Thyroid gland (tissue), 4 donors: Measurements from ENCODE around the gene INHBE.

Experiments
- CTCF ChIP-seq, 6 experiments: fragments of 200-600 bp in 3 of 6; fragments of 450-650 bp in 3 of 6; sonication (generic) in 3 of 6; IDR thresholded peaks; one replicate each; pipeline ENCODE4 v1.5.1; 2016 to 2019; ENCODE audit warnings: antibody characterized with exemption in 6 of 6, mild to moderate bottlenecking in 2 of 6, inconsistent platforms in 1 of 6, moderate library complexity in 1 of 6
- POLR2A ChIP-seq, 2 donors: fragments of 450-650 bp; IDR thresholded peaks; one replicate each; pipeline ENCODE4 v1.6.1; 2017; ENCODE audit warnings: antibody characterized with exemption in 2 of 2, mild to moderate bottlenecking in 2 of 2, moderate library complexity in 1 of 2

GRCh38 chr12:57435293-57435692 lies 19.8 kb upstream of the INHBE start:
- TF ChIP-seq CTCF (IDR thresholded peaks at IDR 0.05) (no peak), POLR2A (IDR thresholded peaks at IDR 0.05) (no peak)
